Urinary bladder (tissue), 4 donors: ENCODE results near the gene ABITRAM. TPM values are rescaled to one million over a fixed set of nuclear protein-coding genes. Genes with fewer than 3 reads are reported as not detected.

ENCODE experiments used
- DNase-seq: peaks from one replicate; pipeline ENCODE4 v3.0.0-alpha.2; 2015; ENCODE audit errors: extremely low spot score
- H3K27ac ChIP-seq: one replicate; pipeline ENCODE4 v1.5.1; 2013; ENCODE audit warnings: low read depth, mild to moderate bottlenecking, moderate library complexity
- H3K36me3 ChIP-seq: one replicate; pipeline ENCODE4 v1.6.1; 2013; ENCODE audit warnings: mild to moderate bottlenecking, moderate library complexity; ENCODE audit not compliant: insufficient read depth
- H3K4me1 ChIP-seq: one replicate; pipeline ENCODE4 v1.6.1; 2013; ENCODE audit warnings: mild to moderate bottlenecking, moderate library complexity; ENCODE audit not compliant: insufficient read depth
- H3K4me3 ChIP-seq: one replicate; pipeline ENCODE4 v1.5.1; 2013; ENCODE audit warnings: low read depth, low read length
- polyA plus RNA-seq: library from polyadenylated mRNA; stranded (reverse); fragments of 200-250 nt; gene quantifications from one replicate; pipeline ENCODE4 v1.2.3, GENCODE V29; 2013
- total RNA-seq: library from RNA; depleted of rRNA; stranded (reverse); fragments of >200 nt; gene quantifications from one replicate; pipeline ENCODE4 v1.2.3, GENCODE V29; 2014
- donor health status: healthy with polysubstance abuse.
- donor health status: healthy.

The ABITRAM gene
- total and polyA plus RNA-seq, 2 donors: 11.8 to 13.3 TPM

DNA sequence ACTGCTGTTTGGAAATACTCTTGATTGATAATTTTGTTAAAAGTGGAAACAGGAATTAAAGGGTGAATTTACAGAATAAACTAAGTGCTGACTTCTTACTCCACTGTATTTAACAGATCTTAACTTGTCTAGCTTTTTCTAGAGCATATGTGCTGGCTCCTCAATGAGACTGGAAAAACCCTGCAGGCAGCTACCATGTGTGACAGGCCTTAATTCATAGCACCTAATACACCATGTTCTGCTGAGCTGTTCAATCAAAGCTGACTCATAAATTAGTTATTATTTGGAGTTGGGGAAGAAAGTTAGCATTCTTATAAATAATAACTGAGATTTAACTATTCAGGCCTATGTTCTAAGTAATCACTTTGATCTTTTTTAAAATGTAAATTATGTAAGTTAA is 49.7 kb downstream of the ABITRAM start:
- H3K27ac ChIP-seq: no peak overlapping the region
- DNase-seq: no peak
- no peak overlapping the region for H3K4me3 ChIP-seq
- no peaks in the 10 kb centered on the region for H3K36me3 ChIP-seq
- H3K4me1 ChIP-seq: no peaks in the 10 kb centered on the region

Other genes starting within 250 kb of the ABITRAM start
- not detected for gene ACTL7B, start 78.4 kb upstream of the ABITRAM start, total RNA-seq
- not detected for gene ACTL7B, start 78.4 kb upstream of the ABITRAM start, polyA plus RNA-seq
- gene ACTL7A, start 72.1 kb upstream of the ABITRAM start, total RNA-seq: not detected
- not detected for gene ACTL7A, start 72.1 kb upstream of the ABITRAM start, polyA plus RNA-seq
- gene ELP1, start 276 bp upstream of the ABITRAM start, total RNA-seq: 43.4 TPM
- 16.1 TPM for gene ELP1, start 276 bp upstream of the ABITRAM start, polyA plus RNA-seq
- 61.3 TPM for gene CTNNAL1, start 79.1 kb downstream of the ABITRAM start, total RNA-seq
- gene CTNNAL1, start 79.1 kb downstream of the ABITRAM start, polyA plus RNA-seq: 28.3 TPM
- 87.6 TPM for gene TMEM245, start 185.5 kb downstream of the ABITRAM start, total RNA-seq
- gene TMEM245, start 185.5 kb downstream of the ABITRAM start, polyA plus RNA-seq: 41.3 TPM
- 7.8 TPM for gene FRRS1L, start 232.8 kb downstream of the ABITRAM start, total RNA-seq
- 0.44 TPM for gene FRRS1L, start 232.8 kb downstream of the ABITRAM start, polyA plus RNA-seq